Stomach (tissue), 9 donors: ENCODE results near the gene OGA. TPM values are rescaled to one million over a fixed set of nuclear protein-coding genes. Genes with fewer than 3 reads are reported as not detected.

Experiments used
- DNase-seq, 2 donors: peaks; one replicate each; pipeline versions ENCODE4 v3.0.0 to v3.0.0-alpha.2; 2013 to 2019
- H3K27ac ChIP-seq, 5 donors: fragments of 200-600 bp in 4 of 5; sonication (generic) in 4 of 5; one replicate each; pipeline ENCODE4 v1.5.1; 2013 to 2019; ENCODE audit warnings: mild to moderate bottlenecking in 1 of 5, moderate library complexity in 1 of 5
- H3K27me3 ChIP-seq, 3 donors: fragments of 200-600 bp; sonication (generic); one replicate each; pipeline ENCODE4 v1.5.1; 2017 to 2019; ENCODE audit warnings: mixed run types in 1 of 3
- H3K36me3 ChIP-seq, 4 donors: fragments of 200-600 bp; sonication (generic); 1 replicate in 3 of 4; 2 replicates in 1 of 4; pipeline ENCODE4 v1.5.1; 2016 to 2019
- H3K4me1 ChIP-seq, 4 donors: fragments of 200-600 bp; sonication (generic); one replicate each; pipeline ENCODE4 v1.5.1; 2016 to 2019
- H3K4me3 ChIP-seq, 4 donors: fragments of 200-600 bp; sonication (generic) in 3 of 4; one replicate each; pipeline ENCODE4 v1.5.1; 2016 to 2019; ENCODE audit warnings: mild to moderate bottlenecking in 1 of 4
- H3K9me3 ChIP-seq, 4 donors: fragments of 200-600 bp; sonication (generic); one replicate each; pipeline ENCODE4 v1.5.1; 2016 to 2019
- EP300 ChIP-seq: sonication (generic); formaldehyde crosslinking; IDR thresholded peaks from one replicate; pipeline ENCODE4 v1.6.1; 2017; ENCODE audit warnings: antibody characterized with exemption
- POLR2A ChIP-seq, 4 donors: fragments of 450-650 bp; IDR thresholded peaks; one replicate each; pipeline ENCODE4 v1.6.1; 2016; ENCODE audit warnings: antibody characterized with exemption in 4 of 4, control low read depth in 2 of 4, mild to moderate bottlenecking in 1 of 4, moderate library complexity in 1 of 4
- POLR2AphosphoS5 ChIP-seq, 3 donors: sonication (generic); formaldehyde crosslinking; IDR thresholded peaks; one replicate each; pipeline ENCODE4 v1.6.1; 2016; ENCODE audit warnings: antibody characterized with exemption in 3 of 3
- WGBS, 5 donors: extraction: QIAGEN DNeasy Blood & Tissue Kit in 3 of 5; methylation state at CpG; one replicate each; pipeline versions ENCODE4 v1.1.5 to v1.1.7; 2013 to 2018; 5-methylcytosine and 5-hydroxymethylcytosine counted together
- intact Hi-C: fragments of 100-400 bp; cut with DNase I; formaldehyde crosslinking; loops from one replicate; pipeline ENCODE4 v1.15.1; 2023; ENCODE audit warnings: low total_unique reads
- polyA plus RNA-seq, 3 donors: library from polyadenylated mRNA; stranded (reverse); fragments of 200-250 nt; gene quantifications; one replicate each; pipeline ENCODE4 v1.2.3, GENCODE V29; 2013
- total RNA-seq, 5 donors: library from RNA; depleted of rRNA; stranded (reverse); fragments of >200 nt; gene quantifications; one replicate each; pipeline versions ENCODE4 v1.1.0 to v1.2.3, GENCODE V29; 2014 to 2016
- TF ChIP-seq, protein P1 (sequence below), 7 experiments: fragments of 450-650 bp in 4 of 7; fragments of 200-600 bp in 3 of 7; sonication (generic) in 3 of 7; IDR thresholded peaks; one replicate each; pipeline ENCODE4 v1.5.1; 2016 to 2019; ENCODE audit warnings: antibody characterized with exemption in 7 of 7, control low read depth in 2 of 7, mild to moderate bottlenecking in 1 of 7
- donor health status: healthy with polysubstance abuse.
- donor health status: Bipolar disorder and iron deficiency.
- donor health status: healthy.

The OGA gene
- total and polyA plus RNA-seq, 8 donors = 18.9 to 312 (median 131) TPM

DNA sequence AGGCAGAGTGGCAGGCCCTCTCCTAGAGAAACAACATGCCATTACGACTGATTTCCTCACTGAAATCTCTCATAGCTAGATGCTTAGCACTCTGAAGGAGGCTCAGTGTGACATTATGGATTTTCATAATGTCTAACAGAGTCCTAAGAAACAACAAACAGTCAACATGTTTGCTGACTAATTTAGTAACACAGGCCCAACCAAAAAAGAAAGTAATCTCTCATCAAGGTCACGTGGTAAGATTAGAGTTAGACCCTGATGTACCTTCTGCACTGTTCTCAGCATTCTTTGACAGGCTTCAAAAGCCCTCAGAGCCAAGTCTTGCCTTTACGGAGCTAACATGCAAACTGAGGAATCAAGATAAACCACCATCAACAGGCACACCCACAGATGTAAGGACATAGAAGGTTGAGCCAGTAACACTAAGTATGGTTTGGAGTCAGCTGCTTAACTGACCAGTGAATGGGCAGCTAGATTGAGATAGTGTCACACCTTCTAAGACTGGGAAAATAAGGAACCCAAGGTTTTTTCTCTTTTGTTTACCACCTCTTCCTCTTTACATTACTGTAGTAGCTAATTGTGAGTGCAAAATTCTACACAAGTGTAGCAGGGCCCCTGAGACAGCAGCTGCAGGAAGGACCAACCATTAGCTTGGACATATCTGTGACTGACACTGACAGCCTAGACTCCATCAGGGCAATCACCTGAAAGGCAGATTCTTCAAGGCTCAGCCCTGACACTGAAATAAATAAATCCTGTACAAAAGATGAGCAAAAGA lies 40.7 kb upstream of the OGA start:
- TF ChIP-seq POLR2A (IDR thresholded peaks at IDR 0.05) = no peak
- TF ChIP-seq, protein P1, sequence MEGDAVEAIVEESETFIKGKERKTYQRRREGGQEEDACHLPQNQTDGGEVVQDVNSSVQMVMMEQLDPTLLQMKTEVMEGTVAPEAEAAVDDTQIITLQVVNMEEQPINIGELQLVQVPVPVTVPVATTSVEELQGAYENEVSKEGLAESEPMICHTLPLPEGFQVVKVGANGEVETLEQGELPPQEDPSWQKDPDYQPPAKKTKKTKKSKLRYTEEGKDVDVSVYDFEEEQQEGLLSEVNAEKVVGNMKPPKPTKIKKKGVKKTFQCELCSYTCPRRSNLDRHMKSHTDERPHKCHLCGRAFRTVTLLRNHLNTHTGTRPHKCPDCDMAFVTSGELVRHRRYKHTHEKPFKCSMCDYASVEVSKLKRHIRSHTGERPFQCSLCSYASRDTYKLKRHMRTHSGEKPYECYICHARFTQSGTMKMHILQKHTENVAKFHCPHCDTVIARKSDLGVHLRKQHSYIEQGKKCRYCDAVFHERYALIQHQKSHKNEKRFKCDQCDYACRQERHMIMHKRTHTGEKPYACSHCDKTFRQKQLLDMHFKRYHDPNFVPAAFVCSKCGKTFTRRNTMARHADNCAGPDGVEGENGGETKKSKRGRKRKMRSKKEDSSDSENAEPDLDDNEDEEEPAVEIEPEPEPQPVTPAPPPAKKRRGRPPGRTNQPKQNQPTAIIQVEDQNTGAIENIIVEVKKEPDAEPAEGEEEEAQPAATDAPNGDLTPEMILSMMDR (IDR thresholded peaks at IDR 0.05) = no peak
- TF ChIP-seq EP300 = no peak
- TF ChIP-seq POLR2AphosphoS5 (IDR thresholded peaks at IDR 0.05) = no peak
- DNase-seq = no peak
- Histone ChIP-seq H3K27ac (no peak overlapping the region), H3K4me3 (no peak overlapping the region), H3K9me3 (peaks cover 0 to 12% (median 4%) of the 10 kb centered on the region in 4 donors), H3K36me3 (peaks cover 0 to 24% (median 13%) of the 10 kb centered on the region in 4 donors), H3K4me1 (no peaks in the 10 kb centered on the region), H3K27me3 (no peaks in the 10 kb centered on the region)
- intact Hi-C loops = no loop called here
- WGBS, 5 donors = 60 to 84% (median 75%) methylated on average over 3 of the region's 3 CpGs

DNA sequence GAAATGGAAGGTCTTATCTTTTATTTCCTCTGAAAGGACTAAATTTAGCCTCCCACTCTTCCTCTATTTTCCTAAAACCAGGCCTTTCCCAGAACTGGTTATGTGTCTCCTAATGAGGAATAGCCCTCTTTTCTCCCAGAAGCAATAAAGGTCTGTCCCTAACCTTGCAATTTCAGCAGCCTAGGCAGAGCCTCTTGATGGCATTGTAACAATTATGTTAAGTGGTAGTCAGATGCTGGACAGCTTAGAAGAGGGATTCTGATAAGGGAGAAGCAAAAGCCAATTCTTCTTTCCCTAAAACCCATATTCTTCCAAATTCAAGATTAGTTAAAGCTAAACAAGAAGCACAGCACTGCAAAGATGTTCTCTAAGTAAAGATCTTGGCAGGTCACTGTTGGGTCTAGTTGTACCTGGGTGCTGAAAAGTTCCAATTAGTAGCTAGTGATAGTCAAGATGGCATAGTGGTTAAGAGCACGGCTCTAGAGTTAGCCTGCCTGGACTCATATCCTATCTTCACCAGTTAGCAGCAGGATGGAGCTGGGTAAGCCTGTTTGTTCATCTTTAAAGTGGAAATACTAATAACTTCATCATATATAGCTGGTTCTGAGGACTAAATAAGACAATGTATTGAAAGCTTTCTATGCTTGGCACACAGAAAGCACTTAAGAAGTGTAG lies 39.7 kb upstream of the OGA start:
- intact Hi-C loops = no loop called here
- 0 to 100% (median 94%) methylated on average over 1 of the region's 1 CpG for WGBS, 5 donors
- H3K27ac ChIP-seq = no peak overlapping the region
- DNase-seq = no peak
- no peak for TF ChIP-seq POLR2AphosphoS5 (IDR thresholded peaks at IDR 0.05)
- TF ChIP-seq, protein P1 (IDR thresholded peaks at IDR 0.05) = no peak
- no peak for TF ChIP-seq POLR2A (IDR thresholded peaks at IDR 0.05)
- TF ChIP-seq EP300 = no peak
- H3K9me3 ChIP-seq = peaks cover 0 to 12% (median 4%) of the 10 kb centered on the region in 4 donors
- H3K4me1 ChIP-seq = no peaks in the 10 kb centered on the region
- no peaks in the 10 kb centered on the region for H3K27me3 ChIP-seq
- no peak overlapping the region for H3K4me3 ChIP-seq
- peaks cover 0 to 23% (median 11%) of the 10 kb centered on the region in 4 donors for H3K36me3 ChIP-seq

DNA sequence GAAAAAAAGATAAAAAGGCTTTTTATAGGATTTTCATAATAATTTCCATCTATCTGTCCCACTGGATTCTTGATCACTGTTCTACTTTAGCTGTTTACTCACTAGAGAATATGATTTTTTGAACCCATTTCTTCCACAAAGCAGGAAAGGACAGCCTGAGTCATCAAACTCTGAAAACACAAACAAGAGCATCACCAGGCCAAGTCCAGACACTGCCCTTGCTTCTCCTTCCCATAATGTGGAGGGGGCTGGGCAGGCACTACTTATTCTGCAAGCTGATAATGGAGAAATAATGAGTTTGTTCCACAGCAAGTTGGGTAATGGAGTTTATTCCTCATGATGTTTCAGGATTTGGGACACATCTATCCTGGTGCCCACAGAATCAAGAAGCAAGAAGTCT lies 38.4 kb upstream of the OGA start:
- no peak for TF ChIP-seq POLR2AphosphoS5 (IDR thresholded peaks at IDR 0.05)
- TF ChIP-seq POLR2A (IDR thresholded peaks at IDR 0.05) = no peak
- no peak for TF ChIP-seq EP300
- TF ChIP-seq, protein P1 (IDR thresholded peaks at IDR 0.05) = no peak
- Histone ChIP-seq H3K27ac (no peak overlapping the region), H3K4me3 (no peak overlapping the region), H3K27me3 (no peaks in the 10 kb centered on the region), H3K4me1 (no peaks in the 10 kb centered on the region), H3K36me3 (peaks cover 0 to 11% (median 6%) of the 10 kb centered on the region in 4 donors), H3K9me3 (peaks cover 0 to 12% (median 4%) of the 10 kb centered on the region in 4 donors)
- DNase-seq = no peak
- intact Hi-C loops = no loop called here

DNA sequence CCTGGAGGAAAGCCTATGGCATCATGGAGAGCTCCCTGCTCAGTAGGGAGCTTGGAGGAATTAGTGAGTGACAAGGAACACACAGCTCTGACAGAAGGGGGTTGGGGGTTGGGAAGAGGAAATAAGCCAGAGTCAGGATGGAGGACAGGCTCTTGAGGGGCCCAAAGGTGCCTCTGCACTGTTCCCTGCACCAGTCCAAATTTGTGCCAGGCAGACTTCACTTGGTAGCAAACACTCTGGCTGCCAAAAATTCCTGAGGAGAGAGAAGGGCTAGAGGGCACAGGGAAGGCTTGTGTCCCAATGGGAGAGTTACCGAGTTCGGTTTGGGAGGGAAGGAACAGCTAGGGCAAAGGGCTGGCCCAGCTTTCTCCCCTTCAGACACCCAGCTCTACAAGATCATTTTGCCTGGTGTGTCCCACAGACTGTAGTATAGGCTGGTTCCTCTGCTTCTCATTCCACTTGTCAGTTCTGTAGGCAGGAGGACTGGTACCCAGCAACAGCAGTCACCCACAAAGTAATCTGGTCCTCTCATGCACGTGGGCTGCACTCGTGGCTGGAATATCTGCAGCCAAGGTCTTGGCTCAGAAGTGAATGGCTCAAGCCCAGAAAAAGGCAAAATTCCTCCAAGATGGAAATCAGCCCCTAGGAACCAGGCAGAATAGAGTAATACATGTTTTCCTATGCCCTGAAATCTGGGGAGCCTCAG lies 33.3 kb upstream of the OGA start:
- 68 to 88% (median 75%) methylated on average over 4 of the region's 4 CpGs for WGBS, 5 donors
- Histone ChIP-seq H3K27me3 (no peaks in the 10 kb centered on the region), H3K4me1 (peaks cover 0 to 13% (median 0%) of the 10 kb centered on the region in 4 donors), H3K4me3 (no peak overlapping the region), H3K27ac (no peak overlapping the region), H3K36me3 (peaks cover 9 to 51% (median 37%) of the 10 kb centered on the region in 4 donors), H3K9me3 (no peaks in the 10 kb centered on the region)
- intact Hi-C loops = no loop called here
- TF ChIP-seq POLR2AphosphoS5 (IDR thresholded peaks at IDR 0.05) = no peak
- DNase-seq = no peak
